Retinal pigment epithelial cell (primary cell): ENCODE measurements around the gene CNOT1.
A peak's percentile ranks its signal among the peaks of the same experiment; 100 is the strongest.

Experiments used
- DNase-seq: peaks from one replicate; pipeline ENCODE4 v3.0.0-alpha.2; 2010; ENCODE audit warnings: low read depth
- H3K4me3 ChIP-seq: 2 replicates; pipeline ENCODE4 v1.5.1; 2011; ENCODE audit warnings: mild to moderate bottlenecking, low read length, control low read depth, moderate library complexity
- TF ChIP-seq, protein P1 (sequence below): conservative IDR thresholded peaks from 2 replicates; pipeline ENCODE4 v1.5.1; 2011; ENCODE audit warnings: low read depth, low read length, control low read depth, inconsistent platforms

The CNOT1 gene

DNA sequence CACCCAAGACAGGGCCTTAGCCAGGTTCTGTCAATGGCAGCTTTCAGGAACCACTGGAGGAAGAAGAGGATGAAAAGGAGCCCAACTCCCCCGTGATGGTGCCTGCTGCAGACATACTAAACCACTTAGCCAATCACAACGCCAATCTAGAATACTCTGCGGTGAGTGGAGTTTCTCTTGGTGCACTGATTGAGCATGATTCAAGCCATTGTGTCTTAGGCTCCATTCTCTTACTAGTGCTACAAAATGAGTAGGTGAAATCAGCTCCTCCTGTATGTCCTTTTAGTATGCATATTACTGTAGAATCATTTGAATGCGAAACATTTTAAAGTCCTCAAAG is 112.9 kb downstream of the CNOT1 start:
- no peak overlapping the region for H3K4me3 ChIP-seq
- DNase-seq: no peak
- TF ChIP-seq, protein P1, sequence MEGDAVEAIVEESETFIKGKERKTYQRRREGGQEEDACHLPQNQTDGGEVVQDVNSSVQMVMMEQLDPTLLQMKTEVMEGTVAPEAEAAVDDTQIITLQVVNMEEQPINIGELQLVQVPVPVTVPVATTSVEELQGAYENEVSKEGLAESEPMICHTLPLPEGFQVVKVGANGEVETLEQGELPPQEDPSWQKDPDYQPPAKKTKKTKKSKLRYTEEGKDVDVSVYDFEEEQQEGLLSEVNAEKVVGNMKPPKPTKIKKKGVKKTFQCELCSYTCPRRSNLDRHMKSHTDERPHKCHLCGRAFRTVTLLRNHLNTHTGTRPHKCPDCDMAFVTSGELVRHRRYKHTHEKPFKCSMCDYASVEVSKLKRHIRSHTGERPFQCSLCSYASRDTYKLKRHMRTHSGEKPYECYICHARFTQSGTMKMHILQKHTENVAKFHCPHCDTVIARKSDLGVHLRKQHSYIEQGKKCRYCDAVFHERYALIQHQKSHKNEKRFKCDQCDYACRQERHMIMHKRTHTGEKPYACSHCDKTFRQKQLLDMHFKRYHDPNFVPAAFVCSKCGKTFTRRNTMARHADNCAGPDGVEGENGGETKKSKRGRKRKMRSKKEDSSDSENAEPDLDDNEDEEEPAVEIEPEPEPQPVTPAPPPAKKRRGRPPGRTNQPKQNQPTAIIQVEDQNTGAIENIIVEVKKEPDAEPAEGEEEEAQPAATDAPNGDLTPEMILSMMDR: no peak

DNA sequence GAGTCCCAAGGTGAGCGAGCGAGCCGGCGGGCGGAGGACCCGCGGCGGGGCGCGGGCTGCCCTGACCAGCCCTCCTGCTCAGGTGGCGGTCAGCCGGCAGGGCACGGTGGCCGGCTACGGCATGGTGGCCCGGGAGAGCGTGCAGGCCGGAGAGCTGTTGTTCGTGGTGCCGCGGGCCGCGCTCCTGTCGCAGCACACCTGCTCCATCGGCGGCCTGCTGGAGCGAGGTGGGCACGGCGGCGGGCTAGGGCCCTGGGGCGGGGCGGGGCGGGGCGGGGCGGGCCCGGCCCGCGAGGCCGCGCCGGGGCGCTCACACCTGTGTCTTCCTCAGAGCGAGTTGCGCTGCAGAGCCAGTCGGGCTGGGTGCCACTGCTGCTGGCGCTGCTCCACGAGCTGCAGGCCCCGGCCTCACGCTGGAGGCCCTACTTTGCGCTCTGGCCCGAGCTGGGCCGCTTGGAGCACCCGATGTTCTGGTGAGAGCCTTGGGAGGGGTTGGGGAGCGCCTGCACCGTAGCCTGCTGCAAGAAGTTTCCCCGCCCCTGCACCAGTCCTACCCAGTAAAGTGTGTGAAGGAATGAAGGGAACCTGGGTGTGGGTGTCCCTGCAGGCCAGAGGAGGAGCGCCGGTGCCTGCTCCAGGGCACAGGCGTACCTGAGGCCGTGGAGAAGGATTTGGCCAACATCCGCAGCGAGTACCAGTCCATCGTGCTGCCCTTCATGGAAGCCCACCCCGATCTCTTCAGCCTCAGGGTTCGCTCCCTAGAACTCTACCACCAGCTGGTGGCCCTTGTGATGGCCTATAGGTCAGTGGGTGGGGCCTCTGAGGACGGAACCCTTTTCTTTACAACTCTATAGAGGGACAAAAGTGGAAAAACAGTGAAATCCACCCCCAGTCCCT is 113.5 kb downstream of the CNOT1 start:
- TF ChIP-seq, protein P1: no peak
- peak overlapping the region; percentile 75 for H3K4me3 ChIP-seq
- no peak for DNase-seq

DNA sequence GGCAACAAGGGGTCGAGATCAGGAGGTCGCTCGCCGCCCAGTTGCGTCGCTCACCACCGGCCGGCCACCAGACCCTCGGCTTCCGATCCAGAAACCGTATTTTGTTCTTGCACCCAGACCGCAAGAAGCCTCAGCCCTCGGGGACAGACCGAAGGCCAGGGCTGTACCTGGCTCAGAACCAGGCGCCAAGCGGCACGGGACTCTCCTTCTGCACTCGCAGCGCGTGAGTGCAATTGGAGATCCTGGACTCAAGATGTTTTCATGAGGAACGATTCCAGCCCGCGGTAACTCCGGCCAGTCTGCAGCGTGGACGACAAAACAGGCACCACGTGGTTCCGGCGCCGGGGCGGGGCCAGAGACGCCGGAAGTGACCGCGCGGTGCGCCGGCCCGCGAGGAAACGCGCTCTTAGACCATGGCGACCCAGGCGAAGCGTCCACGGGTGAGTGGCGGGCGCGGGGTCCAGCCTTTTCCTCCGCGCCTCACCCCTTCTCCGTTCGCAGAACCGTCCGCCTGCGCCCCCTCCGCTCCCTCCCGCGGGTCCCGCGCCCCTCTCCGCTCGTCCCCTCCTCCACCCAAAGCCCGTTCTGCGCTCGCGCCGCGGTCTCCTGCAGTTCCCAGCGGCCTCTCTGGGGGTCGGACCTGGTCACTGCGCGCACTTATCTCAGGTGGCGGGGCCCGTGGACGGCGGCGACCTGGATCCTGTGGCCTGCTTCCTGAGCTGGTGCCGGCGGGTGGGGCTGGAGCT is 114.3 kb downstream of the CNOT1 start, which contains the start of gene SETD6:
TSS of gene SETD6 (plus strand) at position 393 of the 746 bp plus-strand sequence. CDS start at position 414, 21 bp downstream.
- TF ChIP-seq, protein P1: peak; percentile 5
- DNase-seq: peak; percentile 73
- H3K4me3 ChIP-seq: peak within 1 kb of the TSS; percentile 75

DNA sequence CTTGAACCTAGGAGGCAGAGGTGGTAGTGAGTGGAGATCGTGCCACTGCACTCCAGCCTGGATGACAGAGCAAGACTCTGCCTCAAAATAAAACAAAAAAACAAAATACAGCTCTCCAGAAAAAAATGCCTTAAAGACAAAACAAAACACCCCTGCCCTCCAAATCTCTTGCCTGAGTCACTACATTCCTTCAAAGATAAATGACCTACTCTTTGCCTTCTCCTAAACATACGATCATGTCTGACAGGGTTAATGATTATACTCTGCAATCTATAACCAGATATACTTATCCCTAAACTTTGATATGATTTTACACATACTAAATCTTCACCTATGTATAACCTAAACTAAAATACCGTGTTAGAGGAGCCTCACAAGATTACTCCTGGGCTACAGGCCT is 115.8 kb downstream of the CNOT1 start:
- DNase-seq: no peak

DNA sequence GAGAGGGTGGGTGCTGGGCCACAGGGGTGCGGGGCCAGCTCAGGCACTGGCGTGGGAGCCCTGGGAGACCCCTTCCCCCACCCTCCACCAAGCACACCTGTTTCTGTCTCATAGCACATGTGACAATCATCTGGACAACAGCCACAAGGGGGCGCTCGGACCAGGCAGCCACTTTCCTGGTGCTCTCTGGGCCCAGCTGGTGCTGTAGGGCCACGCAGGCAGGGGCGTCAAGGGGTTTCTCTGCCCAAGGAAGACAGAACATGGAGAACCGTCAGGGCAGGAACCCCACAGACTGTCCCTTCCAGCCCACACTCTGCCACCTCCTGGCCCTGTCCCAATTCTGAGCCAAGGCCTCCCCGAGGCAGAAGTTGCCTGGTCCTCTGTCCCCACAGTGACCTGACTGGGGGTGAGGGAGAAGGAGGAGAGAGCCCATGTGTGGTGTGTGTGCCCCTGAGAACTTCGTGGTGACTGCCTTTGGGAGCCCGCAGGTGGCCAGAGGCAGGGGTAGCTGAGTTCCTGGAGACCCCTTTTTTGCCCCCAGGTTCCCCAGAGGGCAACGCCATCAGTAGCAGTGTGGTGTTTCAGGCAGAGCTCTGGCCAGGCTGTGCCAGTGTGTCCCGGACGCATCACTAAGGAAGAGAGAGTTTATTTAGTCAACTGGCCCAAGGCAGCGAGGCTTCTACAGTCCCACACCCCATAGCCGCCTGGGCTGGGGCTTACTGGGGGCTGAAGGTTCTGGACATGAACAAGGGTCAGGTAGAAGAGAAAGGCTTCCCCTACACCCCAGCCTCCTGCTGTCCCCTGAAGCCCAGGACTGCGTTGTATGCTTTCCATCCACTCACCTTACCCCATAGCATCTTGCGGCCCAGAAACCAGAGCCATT is 117.5 kb downstream of the CNOT1 start:
- no peak for DNase-seq
- H3K4me3 ChIP-seq: no peak overlapping the region
- TF ChIP-seq, protein P1: peak; percentile 80

More for the DNA sequence above, 115.8 kb downstream of the CNOT1 start:
- TF ChIP-seq, protein P1: no peak
- H3K4me3 ChIP-seq: no peak overlapping the region

DNA sequence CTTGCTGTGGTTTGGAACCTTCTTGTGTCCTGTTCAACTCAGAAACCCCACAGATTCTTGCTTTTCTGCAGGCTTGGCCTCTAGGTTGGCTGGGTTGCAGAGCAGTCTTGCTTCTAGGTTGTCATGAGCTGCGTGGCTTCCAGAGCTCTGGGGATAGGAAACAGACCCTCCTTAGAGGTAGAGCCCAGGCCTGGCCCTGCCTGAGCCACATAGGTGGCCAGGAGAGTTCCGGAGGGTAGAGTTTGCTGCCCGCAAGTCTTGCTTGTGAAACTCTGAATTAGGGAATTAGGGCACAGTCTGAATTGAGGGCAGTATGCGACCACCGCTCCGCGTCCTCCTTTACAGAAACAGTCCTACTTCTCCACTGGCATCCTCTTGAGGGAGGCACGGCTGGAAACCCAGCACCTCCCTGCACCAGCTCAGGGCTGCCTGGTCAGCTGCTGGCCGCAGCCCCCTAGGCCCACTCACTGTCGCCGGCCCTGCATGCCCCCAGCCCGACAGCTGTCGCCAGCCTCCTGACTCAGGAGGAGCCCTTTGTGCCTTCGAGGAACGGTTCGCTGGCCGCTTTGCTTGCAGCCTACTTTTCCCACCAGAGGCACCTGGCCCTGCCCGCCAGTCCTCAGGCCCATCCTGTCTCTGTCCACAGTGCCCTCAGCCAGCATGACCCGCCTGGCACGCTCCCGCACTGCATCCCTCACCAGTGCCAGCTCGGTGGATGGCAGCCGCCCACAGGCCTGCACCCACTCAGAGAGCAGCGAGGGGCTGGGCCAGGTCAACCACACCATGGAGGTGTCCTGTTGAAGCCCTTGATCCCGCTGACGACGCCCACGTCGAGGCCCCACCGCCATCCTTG is 118.6 kb downstream of the CNOT1 start:
- DNase-seq: no peak
- TF ChIP-seq, protein P1: no peak
- no peak overlapping the region for H3K4me3 ChIP-seq
